GM19025 (cell line): ENCODE measurements around the gene TMEM190.
A peak's percentile ranks its signal among the peaks of the same experiment; 100 is the strongest.

Experiments used
- ATAC-seq: cut with Tn5 transposase; IDR thresholded peaks from one replicate; pipeline ENCODE4 v1.9.1; 2021; ENCODE audit warnings: mild to moderate bottlenecking, low read depth, moderate library complexity; ENCODE audit not compliant: unreplicated experiment

Gene TMEM190

DNA sequence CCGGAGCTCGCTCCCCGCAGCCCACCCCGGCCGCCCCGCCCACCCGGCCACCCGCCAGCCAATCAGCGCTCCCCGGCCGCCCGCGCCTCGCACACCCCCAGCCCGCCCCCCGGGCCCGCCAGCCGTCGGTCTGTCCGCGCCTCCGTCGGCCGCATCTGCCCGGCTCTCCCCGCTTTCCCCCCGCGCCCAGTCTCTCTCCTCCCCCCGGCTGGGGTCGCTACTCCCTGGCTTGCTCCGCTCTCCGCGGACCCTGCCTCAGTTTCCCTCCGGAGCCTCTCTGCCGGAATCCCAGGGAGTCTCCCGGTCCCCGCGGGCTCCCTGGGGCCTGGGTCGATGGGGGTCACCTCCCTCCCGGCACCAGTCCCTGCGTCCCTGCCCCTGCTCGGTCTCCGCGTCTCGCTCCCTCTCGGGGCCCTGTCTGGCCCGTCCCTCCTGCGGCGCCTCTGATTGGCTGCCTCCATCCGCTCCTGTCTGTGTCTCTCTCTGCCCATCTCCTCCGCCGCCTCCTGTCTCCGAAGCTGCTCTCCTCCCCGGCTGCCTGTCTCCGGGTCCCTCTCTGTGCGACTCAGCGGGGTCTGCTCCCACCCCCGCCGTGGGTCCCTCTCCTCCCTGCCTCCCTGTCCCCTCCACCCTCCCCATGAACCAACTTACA, 6.8 kb upstream of the TMEM190 start:
- ATAC-seq = no peak

DNA sequence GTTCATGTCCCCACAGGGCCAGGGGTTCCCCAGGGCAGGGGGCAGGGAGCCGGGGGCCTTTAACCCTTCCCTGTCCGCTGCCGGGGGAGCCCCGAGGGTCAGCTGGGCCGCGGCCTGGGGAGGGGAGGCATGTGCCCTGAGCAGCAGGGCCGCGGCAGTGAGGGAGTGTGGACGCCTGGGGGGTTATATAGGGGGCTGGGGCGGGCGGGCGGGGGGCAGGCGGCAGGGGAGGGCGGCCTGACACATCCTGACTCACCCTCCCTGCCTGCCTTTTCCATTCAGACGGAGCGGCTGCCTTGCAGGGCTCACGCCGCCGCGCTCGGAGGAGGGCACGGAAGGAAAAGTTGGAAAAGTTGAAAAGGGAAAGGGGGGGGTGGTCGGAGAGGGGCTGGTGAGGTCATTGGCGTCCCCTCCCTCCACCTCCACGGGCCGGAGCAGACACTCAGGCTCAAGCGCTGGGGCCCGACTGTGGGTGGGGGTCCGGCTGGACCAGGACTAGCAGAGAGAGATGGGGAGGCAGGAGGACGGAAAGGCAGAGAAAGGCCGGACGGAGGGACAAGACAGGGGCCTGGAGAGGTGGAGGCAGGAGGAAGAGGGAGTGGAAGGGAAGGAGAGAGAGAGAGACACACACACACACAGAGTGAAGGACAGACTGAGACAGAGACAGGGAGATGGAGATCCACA, 6.2 kb upstream of the TMEM190 start, which contains the start of gene IL11:
Gene IL11 (minus strand): TSS at position 159 of the 684 bp plus-strand sequence. CDS start 153 bp downstream, at position 6.
- no peak for ATAC-seq

GRCh38 chr19:55372316-55373081, 4.1 kb upstream of the TMEM190 start:
- no peak for ATAC-seq

DNA sequence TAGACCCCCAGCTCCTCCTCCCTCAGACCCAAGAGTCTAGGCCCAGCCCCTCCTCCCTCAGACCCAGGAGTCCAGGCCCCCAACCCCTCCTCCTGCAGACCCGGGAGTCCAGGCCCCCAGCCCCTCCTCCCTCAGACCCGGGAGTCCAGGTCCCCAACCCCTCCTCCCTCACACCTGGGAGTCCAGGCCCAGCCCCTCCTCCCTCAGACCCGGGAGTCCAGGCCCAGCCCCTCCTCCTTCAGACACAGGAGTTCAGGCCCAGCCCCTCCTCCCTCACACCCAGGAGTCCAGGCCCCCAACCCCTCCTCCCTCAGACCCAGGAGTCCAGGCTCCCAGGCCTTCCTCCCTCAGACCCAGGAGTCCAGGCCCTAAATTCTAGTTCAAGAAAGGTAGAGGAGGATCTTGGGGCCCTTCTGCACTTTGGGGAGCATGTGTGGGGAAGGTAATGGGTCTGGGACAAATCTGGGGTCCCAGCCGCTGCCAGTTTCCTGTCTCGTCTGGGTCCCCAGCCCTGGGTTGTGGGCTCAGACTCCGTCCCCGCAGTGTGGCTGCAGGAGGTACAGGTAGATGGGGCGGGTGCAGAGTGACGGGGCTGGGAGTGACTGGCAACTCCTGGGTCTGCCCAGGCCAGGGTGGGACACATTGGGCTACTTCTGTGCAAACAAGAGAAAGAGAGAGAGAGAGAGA, 3.2 kb upstream of the TMEM190 start:
- no peak for ATAC-seq

DNA sequence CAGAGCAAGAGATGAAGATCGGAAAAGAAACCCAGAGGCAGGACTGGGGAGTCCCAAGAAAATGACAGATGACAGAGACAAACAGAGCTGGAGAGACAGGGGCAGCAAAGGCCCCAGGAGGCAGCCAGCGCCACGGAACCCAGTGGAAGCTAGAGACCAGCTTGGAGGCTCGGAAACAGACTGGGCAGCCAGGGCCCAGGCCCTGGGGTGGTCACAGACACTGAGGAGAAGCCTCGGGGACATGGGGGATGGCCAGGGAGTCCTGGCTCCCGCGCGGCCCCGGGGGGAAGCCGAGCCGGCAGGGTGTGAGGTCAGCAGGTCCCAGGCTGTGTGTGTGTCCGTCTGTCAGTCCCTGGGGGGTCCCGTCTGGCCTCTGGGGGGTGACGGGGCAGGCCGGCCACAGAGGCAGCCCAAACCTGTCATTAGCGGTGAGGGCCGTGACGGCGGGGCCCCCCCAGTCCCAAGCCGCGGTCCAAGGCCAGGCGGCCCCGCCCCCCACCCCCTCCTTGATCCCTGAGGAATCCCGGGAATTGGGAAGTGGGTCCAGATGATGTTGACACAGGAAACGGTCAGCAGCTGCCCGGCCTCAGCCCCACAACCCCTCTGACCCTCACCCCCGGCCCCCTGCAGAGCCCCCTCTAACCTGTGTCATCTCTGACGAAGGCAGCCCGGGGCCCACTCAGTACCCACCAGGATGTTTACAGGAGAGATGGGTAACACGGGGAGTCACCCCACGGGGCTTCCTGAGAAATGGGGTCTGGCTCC, 2.5 kb upstream of the TMEM190 start:
- no peak for ATAC-seq

DNA sequence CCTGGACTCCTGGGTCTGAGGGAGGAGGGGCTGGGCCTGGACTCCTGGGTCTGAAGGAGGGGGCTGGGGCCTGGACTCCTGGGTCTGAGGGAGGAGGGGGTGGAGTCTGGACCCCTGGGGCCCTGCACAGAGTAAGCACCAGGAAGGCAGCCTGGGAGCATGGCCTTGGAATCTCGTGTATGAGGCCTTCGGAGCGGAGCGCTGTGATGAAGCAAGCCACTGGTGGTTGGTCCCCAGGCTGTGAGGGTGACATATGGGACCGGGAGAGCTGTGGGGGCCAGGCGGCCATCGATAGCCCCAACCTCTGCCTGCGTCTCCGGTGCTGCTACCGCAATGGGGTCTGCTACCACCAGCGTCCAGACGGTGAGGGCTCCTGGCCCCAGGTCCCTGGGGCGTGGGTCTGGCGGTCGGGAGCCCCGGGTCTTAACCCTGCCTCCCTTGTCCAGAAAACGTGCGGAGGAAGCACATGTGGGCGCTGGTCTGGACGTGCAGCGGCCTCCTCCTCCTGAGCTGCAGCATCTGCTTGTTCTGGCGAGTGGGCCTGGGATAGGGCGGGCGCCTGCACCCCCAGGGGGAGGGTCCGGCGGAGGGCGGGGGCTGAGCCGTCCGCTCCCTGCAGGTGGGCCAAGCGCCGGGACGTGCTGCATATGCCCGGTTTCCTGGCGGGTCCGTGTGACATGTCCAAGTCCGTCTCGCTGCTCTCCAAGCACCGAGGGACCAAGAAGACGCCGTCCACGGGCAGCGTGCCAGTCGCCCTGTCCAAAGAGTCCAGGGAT, 918 bp downstream of the TMEM190 start:
- no peak for ATAC-seq

GRCh38 chr19:55379174-55379573, 2.5 kb downstream of the TMEM190 start:
- no peak for ATAC-seq

DNA sequence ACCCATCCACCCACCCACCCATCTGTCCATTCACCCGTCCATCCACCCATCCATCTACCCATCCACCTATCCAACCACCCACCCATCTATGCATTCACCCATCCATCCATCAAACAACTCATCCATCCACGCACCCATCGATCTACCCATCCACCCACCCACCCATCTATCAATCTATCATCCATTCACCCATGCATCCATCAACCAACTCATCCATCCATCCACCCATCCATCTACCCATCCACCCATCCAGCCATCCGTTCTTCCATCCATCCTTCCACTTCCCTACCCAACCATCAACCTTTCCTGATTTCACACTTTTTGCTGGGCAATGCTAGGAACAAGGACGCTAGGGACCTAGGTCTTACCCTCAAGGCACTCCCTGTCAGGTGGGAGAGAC, 5.4 kb downstream of the TMEM190 start:
- ATAC-seq = no peak

DNA sequence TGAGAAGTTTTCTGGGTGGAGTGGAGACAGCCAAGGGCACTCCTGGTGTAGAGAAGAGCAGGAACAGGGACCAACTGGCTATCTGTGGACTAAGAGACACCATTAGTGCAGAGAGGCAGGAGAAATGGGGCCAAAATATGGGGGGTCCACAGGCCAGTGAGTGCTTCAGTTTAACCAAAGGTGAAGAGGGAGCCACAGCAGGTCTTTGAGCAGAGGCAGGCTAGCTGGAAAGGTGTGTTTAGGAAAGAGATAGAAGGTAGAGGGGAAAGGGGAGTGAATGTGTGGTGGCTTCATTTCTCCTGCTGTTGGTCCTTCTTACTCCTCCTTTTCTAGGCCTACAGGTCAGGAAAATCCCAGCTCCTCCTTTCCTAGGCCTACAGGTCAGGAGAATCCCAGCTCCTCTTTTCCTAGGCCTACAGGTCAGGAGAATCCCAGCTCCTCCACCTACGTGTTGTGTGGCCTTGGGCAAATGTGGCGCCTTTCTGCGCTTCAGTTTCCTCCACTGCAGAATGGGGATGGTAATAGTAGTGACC, 6.0 kb downstream of the TMEM190 start:
- ATAC-seq = no peak

DNA sequence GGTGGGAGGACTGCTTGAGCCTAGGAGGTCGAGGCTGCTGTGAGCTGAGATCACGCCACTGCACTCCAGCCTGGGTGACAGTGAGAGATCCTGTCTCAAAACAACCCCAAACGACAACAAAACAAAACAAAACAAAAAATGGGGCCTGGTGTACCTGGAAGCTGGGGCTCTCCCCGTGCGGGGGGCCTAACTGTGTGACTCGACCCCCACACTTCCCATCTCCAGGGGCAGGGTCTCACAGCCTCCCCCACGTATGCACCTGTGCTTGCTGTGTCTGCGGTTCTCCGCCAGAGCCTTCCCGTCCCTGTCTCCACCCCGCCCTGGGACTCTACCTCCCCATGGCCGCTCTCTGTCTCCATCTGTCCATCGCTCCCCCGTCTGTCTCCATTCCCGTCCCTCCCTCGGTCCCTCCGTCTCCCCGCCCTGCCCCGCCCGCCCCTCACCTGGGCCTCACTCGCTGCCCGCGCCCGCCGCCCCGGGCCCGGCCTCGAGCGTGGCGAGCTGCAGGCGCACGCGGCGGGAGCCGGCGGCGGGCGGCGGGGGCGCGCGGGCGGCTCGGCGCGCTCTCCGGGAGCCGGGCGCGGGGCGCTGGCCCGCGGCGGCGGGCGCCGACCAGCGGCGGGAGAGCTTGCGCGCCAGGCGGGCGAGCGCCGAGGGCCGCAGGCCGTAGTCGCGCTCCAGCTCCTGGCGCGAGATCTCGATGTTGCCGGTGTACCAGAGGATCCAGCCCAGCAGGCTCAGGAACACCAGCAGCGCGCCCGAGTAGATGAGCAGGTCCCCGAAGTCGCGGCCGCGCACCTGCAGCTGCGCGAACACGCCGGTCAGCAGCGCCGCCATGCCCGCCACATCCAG, 6.9 kb downstream of the TMEM190 start:
- ATAC-seq = no peak

GRCh38 chr19:55384131-55384919, 7.7 kb downstream of the TMEM190 start, which contains the start of gene TMEM238:
TMEM238 (minus strand) TSS chr19:55384292; CDS start chr19:55384259, 33 bp downstream.
- ATAC-seq = no peak

DNA sequence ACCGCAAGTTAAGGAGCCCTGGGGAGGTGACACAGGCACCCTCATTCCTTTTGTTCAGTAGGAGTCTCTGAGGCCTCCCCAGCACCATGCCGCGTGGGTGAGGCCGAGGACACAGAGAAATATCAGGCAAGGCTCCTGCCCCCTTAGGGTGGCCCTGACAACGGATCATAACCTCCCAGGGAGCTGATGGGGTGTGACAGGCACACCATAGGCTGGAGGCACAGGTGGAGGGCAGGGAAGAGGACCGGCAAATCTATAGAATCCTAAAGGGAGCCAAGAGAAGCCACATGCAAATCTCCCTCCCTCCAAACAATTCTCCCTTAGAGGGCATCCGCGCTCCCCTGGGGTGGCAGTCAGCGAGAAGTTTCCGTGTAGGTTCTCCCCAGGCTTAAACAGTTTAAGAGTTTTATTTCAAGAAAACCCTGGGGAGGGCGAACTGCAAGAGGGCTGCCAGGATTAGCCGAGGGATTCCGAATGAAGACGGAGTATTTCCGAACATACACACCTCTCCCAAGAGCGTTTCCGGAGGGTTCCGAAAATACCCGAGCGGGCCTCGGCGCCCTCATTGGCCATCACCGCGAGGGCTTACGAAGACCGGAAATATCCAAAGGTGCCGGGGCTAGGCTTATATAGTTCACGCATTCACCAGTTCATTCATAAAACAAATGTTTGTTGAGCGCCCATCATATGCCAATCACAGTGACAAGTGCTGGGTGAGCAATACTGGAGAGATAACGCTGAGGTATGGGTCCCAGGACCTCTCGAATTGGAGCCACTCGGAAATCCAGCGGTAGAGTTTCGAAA, 8.5 kb downstream of the TMEM190 start:
- peak; percentile 48 for ATAC-seq

GRCh38 chr19:55385724-55386492, 9.3 kb downstream of the TMEM190 start, which contains the start of gene RPL28:
RPL28 (plus strand) TSS chr19:55385932; CDS start chr19:55386358, 426 bp downstream.
- peak; percentile 67 for ATAC-seq

DNA sequence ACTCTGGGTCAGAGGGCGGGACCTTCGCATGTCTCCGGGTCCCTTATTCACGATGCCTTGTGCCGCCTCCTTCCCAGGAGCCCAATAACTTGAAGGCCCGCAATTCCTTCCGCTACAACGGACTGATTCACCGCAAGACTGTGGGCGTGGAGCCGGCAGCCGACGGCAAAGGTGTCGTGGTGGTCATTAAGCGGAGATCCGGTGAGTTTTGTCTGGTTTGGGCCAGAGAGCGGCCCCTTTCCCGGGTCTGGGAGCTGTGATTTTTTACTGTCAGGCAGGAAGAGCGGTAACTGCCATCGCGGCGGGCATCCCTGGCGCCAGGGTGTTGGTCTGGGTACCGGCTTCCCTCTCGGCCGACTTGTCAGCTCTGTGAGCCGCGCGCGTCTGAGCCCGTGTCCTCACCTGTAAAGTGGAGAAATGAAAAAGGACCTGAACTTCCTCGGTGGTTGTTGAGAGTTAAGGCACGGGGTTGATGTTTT, 9.9 kb downstream of the TMEM190 start:
- no peak for ATAC-seq

DNA sequence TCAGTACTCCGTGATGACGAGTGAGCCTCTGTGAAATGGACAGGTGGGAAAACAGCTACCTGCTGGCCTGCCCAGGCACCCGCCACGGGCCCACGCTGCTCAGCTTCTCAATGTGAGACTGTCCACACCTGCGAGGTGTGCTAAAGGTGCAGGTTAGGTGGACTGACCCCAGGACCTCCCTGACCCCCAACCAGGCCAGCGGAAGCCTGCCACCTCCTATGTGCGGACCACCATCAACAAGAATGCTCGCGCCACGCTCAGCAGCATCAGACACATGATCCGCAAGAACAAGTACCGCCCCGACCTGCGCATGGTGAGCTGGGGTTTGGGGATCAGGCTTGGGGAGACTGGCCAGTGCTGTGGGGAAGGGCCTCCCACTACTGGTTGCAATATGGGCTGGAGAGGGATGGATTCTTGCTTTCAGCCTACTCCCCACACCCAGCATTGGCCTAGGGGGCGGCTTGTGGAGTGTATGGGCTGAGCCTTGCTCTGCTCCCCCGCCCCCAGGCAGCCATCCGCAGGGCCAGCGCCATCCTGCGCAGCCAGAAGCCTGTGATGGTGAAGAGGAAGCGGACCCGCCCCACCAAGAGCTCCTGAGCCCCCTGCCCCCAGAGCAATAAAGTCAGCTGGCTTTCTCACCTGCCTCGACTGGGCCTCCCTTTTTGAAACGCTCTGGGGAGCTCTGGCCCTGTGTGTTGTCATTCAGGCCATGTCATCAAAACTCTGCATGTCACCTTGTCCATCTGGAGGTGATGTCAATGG, 11.3 kb downstream of the TMEM190 start:
- no peak for ATAC-seq
